ENCODE results near the gene TNNI2. TPM values are rescaled to one million over a fixed set of nuclear protein-coding genes. Genes with fewer than 3 reads are reported as not detected.

TNNI2 gene
- total and polyA plus RNA-seq, 2 experiments from 2014 or later: 0.73 to 5.5 TPM

DNA sequence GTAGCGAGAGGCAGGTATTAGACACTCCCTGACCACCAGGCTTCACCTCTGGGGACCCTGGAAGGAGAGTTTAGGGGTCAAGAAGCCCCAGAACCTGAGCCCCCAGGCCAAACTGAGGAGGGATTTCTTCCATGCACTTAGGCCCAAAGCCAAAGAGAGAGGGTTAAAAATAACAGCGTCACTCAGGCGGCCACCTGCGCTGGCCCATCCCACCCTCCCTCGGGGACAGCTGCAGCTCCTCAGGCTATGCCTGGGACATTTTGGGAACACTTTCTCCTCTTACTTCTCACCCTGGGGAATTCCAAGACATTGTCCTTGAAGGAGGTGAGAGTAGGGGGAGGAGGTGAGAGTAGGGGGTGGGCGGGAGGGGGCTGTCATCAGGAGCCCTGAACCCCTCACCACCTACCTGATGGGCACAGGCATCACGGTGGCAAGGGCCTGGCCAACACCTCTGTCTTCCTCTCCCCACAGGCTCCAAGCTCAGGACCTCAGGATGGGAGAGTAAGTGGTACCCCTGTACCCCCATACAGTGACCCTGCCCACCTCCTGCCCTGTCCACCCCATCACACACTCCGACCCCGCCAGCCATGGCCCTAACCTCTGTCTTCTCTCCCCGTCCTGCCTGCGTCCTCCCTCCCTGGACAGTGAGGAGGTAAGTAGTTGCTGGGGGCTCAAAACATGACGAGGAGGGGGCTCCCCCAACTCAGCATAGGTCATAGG is 583 bp downstream of the TNNI2 start:
- Histone ChIP-seq H3K9me3 (ENCODE audit: low read depth) (no peaks in the 10 kb centered on the region), H3K36me3 (replicated peaks; ENCODE audit: insufficient read depth, low read depth) (no peaks in the 10 kb centered on the region), H3K27ac (no peak overlapping the region), H3K4me1 (ENCODE audit: insufficient read depth) (peaks cover 23% of the 10 kb centered on the region), H4K20me1 (ENCODE audit: insufficient read depth, poor library complexity, severe bottlenecking) (no peaks in the 10 kb centered on the region), H2AFZ (no peak overlapping the region), H3K4me3 (no peak overlapping the region), H3K79me2 (no peaks in the 10 kb centered on the region), H3K9me2 (replicated peaks; ENCODE audit: insufficient read depth) (no peaks in the 10 kb centered on the region), H3K27me3 (no peaks in the 10 kb centered on the region), H3K4me2 (no peak overlapping the region)
- no peak for TF ChIP-seq EZH2phosphoT487 (IDR thresholded peaks at IDR 0.05; ENCODE audit: low read depth, severe bottlenecking, unreplicated experiment)
- TF ChIP-seq, protein P1, sequence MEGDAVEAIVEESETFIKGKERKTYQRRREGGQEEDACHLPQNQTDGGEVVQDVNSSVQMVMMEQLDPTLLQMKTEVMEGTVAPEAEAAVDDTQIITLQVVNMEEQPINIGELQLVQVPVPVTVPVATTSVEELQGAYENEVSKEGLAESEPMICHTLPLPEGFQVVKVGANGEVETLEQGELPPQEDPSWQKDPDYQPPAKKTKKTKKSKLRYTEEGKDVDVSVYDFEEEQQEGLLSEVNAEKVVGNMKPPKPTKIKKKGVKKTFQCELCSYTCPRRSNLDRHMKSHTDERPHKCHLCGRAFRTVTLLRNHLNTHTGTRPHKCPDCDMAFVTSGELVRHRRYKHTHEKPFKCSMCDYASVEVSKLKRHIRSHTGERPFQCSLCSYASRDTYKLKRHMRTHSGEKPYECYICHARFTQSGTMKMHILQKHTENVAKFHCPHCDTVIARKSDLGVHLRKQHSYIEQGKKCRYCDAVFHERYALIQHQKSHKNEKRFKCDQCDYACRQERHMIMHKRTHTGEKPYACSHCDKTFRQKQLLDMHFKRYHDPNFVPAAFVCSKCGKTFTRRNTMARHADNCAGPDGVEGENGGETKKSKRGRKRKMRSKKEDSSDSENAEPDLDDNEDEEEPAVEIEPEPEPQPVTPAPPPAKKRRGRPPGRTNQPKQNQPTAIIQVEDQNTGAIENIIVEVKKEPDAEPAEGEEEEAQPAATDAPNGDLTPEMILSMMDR (IDR thresholded peaks at IDR 0.05; ENCODE audit: poor library complexity): no peak
- TF ChIP-seq EZH2 (IDR thresholded peaks at IDR 0.05; ENCODE audit: borderline replicate concordance): no peak
- 83% methylated on average over 10 of the region's 12 CpGs for WGBS (ENCODE audit: low lambda C conversion rate, missing lambda C conversion rate)
- DNase-seq (ENCODE audit: low spot score): no peak

DNA sequence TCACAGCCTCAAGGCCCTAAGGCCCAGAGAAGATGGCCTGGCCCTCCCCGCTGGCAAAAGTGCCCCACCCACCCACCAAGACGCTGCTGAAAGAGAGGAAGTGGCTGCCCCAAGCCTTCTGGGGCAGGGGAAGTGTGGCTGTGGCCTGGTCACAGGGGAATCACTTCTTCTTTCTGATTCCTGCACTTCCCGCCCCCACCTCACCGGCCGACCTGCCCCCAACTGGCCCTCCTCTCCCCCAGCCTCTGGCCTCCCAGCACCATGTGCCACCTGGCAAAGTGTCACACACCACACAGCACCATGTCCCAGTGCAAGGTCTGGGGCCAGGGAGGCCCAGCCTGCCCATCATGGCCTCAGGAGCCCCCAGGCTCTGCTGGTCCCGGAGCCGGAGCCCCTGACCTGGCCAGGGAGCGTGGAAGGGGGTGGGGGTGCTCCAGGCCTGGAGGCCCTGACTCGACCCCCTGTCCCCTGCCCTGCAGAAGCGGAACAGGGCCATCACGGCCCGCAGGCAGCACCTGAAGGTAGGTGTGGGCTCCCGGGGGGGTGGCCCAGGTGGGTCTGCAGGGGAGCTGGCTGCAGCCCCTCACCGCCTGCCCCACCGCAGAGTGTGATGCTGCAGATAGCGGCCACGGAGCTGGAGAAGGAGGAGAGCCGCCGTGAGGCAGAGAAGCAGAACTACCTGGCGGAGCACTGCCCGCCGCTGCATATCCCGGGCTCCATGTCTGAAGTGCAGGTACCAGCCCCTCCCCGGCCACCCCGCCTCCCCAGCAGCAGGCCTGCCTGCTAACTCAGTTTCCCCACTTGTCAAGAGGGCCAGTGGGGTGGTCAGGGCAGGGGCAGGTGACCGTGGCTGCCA is 1.4 kb downstream of the TNNI2 start:
- Histone ChIP-seq H3K4me3 (no peak overlapping the region), H3K27me3 (no peaks in the 10 kb centered on the region), H3K27ac (no peak overlapping the region), H3K9me2 (replicated peaks; ENCODE audit: insufficient read depth) (no peaks in the 10 kb centered on the region), H2AFZ (no peak overlapping the region), H3K9me3 (ENCODE audit: low read depth) (no peaks in the 10 kb centered on the region), H3K36me3 (replicated peaks; ENCODE audit: insufficient read depth, low read depth) (no peaks in the 10 kb centered on the region), H3K79me2 (no peaks in the 10 kb centered on the region), H3K4me1 (ENCODE audit: insufficient read depth) (peaks cover 23% of the 10 kb centered on the region), H4K20me1 (ENCODE audit: insufficient read depth, poor library complexity, severe bottlenecking) (no peaks in the 10 kb centered on the region), H3K4me2 (no peak overlapping the region)
- WGBS (ENCODE audit: low lambda C conversion rate, missing lambda C conversion rate): 93% methylated on average over 22 of the region's 26 CpGs
- TF ChIP-seq EZH2 (IDR thresholded peaks at IDR 0.05; ENCODE audit: borderline replicate concordance) (no peak), EZH2phosphoT487 (IDR thresholded peaks at IDR 0.05; ENCODE audit: low read depth, severe bottlenecking, unreplicated experiment) (no peak)
- TF ChIP-seq, protein P1 (IDR thresholded peaks at IDR 0.05; ENCODE audit: poor library complexity): no peak
- DNase-seq (ENCODE audit: low spot score): no peak

DNA sequence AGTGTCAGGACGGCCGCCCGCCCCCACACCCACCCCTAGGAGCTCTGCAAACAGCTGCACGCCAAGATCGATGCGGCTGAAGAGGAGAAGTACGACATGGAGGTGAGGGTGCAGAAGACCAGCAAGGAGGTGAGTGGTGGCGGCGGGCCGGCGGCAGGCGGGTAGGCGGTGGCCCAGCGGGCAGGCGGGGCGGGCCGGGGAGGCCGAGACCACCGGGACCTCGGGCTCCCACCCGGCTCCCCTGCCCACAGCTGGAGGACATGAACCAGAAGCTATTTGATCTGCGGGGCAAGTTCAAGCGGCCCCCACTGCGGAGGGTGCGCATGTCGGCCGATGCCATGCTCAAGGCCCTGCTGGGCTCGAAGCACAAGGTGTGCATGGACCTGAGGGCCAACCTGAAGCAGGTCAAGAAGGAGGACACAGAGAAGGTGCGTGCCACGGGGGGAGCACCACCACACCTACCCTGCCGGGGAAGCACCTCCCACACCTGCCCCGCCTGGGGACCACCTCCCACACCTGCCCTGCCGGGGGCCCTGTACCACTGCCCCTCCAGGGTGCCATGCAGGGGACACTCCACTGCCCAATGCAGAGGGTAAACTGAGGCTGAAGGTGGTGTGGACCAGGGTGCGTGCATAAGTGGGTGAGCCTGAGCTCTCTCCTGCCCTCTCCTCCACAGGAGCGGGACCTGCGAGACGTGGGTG is 2.1 kb downstream of the TNNI2 start:
- TF ChIP-seq EZH2phosphoT487 (IDR thresholded peaks at IDR 0.05; ENCODE audit: low read depth, severe bottlenecking, unreplicated experiment): no peak
- TF ChIP-seq, protein P1 (IDR thresholded peaks at IDR 0.05; ENCODE audit: poor library complexity): no peak
- no peak for TF ChIP-seq EZH2 (IDR thresholded peaks at IDR 0.05; ENCODE audit: borderline replicate concordance)
- no peak overlapping the region for H2AFZ ChIP-seq
- H3K9me2 ChIP-seq (replicated peaks; ENCODE audit: insufficient read depth): no peaks in the 10 kb centered on the region
- H3K4me2 ChIP-seq: no peak overlapping the region
- H3K4me3 ChIP-seq: no peak overlapping the region
- no peaks in the 10 kb centered on the region for H3K9me3 ChIP-seq (ENCODE audit: low read depth)
- peaks cover 26% of the 10 kb centered on the region for H3K4me1 ChIP-seq (ENCODE audit: insufficient read depth)
- H3K27me3 ChIP-seq: no peaks in the 10 kb centered on the region
- no peak for DNase-seq (ENCODE audit: low spot score)
- no peaks in the 10 kb centered on the region for H3K79me2 ChIP-seq
- no peak overlapping the region for H3K27ac ChIP-seq
- H3K36me3 ChIP-seq (replicated peaks; ENCODE audit: insufficient read depth, low read depth): no peaks in the 10 kb centered on the region
- no peaks in the 10 kb centered on the region for H4K20me1 ChIP-seq (ENCODE audit: insufficient read depth, poor library complexity, severe bottlenecking)
- WGBS (ENCODE audit: low lambda C conversion rate, missing lambda C conversion rate): 97% methylated on average over 17 of the region's 37 CpGs

Measured in hepatocyte (in vitro differentiated cells).